Measurements from ENCODE around the gene ZNF783. TPM values are rescaled to one million over a fixed set of nuclear protein-coding genes. Genes with fewer than 3 reads are reported as not detected.
"Not testable (repeated sequence)": the region's sequence is repeated elsewhere in the genome, so short reads cannot be mapped to it uniquely, and the experiment has no call there.

Gene ZNF783
- total and polyA plus RNA-seq, 10 donors: 7.7 to 24.8 (median 17.0) TPM

- peaks cover 0 to 5% (median 0%) of the 10 kb centered on the region in 8 donors for H3K9me3 ChIP-seq
- no peak overlapping the region for H3K27ac ChIP-seq
- peak; percentile 37 for DNase-seq
- intact Hi-C loops (cut with DNase I; ENCODE audit: low total_unique reads): no loop called here
- H3K27me3 ChIP-seq (replicated peaks in 1 of 7): no peaks in the 10 kb centered on the region
- TF ChIP-seq POLR2A (IDR thresholded peaks at IDR 0.05): no peak
- TF ChIP-seq, protein P1, sequence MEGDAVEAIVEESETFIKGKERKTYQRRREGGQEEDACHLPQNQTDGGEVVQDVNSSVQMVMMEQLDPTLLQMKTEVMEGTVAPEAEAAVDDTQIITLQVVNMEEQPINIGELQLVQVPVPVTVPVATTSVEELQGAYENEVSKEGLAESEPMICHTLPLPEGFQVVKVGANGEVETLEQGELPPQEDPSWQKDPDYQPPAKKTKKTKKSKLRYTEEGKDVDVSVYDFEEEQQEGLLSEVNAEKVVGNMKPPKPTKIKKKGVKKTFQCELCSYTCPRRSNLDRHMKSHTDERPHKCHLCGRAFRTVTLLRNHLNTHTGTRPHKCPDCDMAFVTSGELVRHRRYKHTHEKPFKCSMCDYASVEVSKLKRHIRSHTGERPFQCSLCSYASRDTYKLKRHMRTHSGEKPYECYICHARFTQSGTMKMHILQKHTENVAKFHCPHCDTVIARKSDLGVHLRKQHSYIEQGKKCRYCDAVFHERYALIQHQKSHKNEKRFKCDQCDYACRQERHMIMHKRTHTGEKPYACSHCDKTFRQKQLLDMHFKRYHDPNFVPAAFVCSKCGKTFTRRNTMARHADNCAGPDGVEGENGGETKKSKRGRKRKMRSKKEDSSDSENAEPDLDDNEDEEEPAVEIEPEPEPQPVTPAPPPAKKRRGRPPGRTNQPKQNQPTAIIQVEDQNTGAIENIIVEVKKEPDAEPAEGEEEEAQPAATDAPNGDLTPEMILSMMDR (IDR thresholded peaks at IDR 0.05 in 8 of 11, conservative IDR thresholded peaks at IDR 0.05 in 3 of 11): no peak
- no peaks in the 10 kb centered on the region for H3K4me1 ChIP-seq
- 61 to 93% (median 87%) methylated on average over 3 to 6 of the region's 6 CpGs for WGBS, 5 donors
- H3K4me3 ChIP-seq: no peak overlapping the region
- peaks cover 0 to 48% (median 34%) of the 10 kb centered on the region in 6 donors for H3K36me3 ChIP-seq
Observed at GRCh38 chr7:149226840-149227494, 35.0 kb upstream of the ZNF783 start.

DNA sequence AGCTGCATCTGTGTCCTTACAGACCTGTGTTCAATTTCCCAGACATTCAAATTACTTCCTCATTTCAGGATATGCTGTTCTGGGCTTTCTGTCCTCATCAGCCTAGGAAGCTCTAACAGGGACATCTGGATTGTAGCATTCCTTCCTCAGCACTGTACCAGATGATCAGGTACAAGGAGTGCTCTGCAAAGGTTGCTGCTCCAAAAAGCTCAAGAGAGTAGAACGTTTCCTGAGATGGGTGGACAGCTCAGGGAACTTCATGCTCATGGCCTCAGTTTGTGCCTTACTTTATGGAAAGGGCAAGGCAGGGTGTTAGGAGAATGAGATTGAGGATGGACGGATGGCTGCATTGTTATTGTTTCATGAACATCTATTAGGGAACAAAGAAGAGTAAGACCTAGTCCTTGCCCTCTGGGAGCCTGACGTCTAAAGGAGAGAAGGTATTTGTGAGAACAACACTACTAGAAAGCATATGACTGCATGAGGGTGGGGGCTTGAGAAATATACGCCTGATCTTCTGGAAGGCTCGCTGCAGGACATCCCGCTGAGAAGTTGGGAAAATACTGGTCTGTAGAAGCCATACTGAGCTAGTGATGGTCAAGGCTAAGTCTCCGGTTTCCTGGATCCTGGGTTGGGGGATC is 33.0 kb upstream of the ZNF783 start:
- no peak overlapping the region for H3K27ac ChIP-seq
- H3K9me3 ChIP-seq: peaks cover 0 to 5% (median 0%) of the 10 kb centered on the region in 8 donors
- TF ChIP-seq, protein P1 (IDR thresholded peaks at IDR 0.05 in 8 of 11, conservative IDR thresholded peaks at IDR 0.05 in 3 of 11): no peak
- TF ChIP-seq POLR2AphosphoS5 (IDR thresholded peaks at IDR 0.05) (peak in 1 of 3 donors; percentile 33), POLR2A (IDR thresholded peaks at IDR 0.05) (no peak)

GRCh38 chr7:149229526-149229925 is 32.5 kb upstream of the ZNF783 start:
- DNase-seq: peak; percentile 32
- TF ChIP-seq, protein P1 (IDR thresholded peaks at IDR 0.05 in 8 of 11, conservative IDR thresholded peaks at IDR 0.05 in 3 of 11): no peak
- TF ChIP-seq POLR2A (IDR thresholded peaks at IDR 0.05) (no peak), POLR2AphosphoS5 (IDR thresholded peaks at IDR 0.05) (no peak)
- peaks cover 0 to 21% (median 0%) of the 10 kb centered on the region in 7 donors for H3K27me3 ChIP-seq (replicated peaks in 1 of 7)
- H3K27ac ChIP-seq: no peak overlapping the region
- intact Hi-C loops (cut with DNase I; ENCODE audit: low total_unique reads): no loop called here
- peaks cover 0 to 22% (median 13%) of the 10 kb centered on the region in 6 donors for H3K36me3 ChIP-seq
- H3K9me3 ChIP-seq: no peaks in the 10 kb centered on the region
- WGBS, 5 donors: 58 to 76% (median 63%) methylated on average over 6 of the region's 6 CpGs
- H3K4me1 ChIP-seq: no peaks in the 10 kb centered on the region
- H3K4me3 ChIP-seq: no peak overlapping the region

More for the DNA sequence above, 33.0 kb upstream of the ZNF783 start:
- Histone ChIP-seq H3K4me3 (no peak overlapping the region), H3K36me3 (peaks cover 0 to 28% (median 19%) of the 10 kb centered on the region in 6 donors), H3K4me1 (no peaks in the 10 kb centered on the region), H3K27me3 (replicated peaks in 1 of 7) (peaks cover 0 to 15% (median 0%) of the 10 kb centered on the region in 7 donors)
- WGBS, 5 donors: 51 to 67% (median 60%) methylated on average over 7 of the region's 7 CpGs
- DNase-seq: no peak
- intact Hi-C loops (cut with DNase I; ENCODE audit: low total_unique reads): no loop called here

DNA sequence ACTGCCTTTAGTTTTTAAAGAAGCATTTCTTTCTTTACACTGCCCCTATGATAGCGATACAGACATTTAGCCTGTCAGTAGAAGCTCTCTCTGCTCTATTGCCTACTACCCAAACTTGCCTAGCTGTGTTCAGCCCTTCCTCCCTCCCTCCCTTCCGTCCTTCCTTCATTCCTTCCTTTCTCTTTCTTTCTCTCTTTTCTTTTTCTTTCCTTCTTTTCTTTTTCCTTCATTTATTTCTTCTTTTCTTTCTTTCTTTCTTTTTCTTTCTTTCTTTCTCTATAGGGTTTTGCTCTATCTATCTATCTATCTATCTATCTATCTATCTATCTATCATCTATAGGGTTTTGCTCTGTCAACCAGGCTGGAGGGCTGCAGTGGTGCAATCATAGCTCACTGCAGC is 29.6 kb upstream of the ZNF783 start:
- Histone ChIP-seq H3K27ac (no peak overlapping the region), H3K4me3 (no peak overlapping the region), H3K9me3 (no peaks in the 10 kb centered on the region), H3K36me3 (no peaks in the 10 kb centered on the region), H3K4me1 (no peaks in the 10 kb centered on the region), H3K27me3 (replicated peaks in 1 of 7) (peaks cover 0 to 35% (median 0%) of the 10 kb centered on the region in 7 donors)
- intact Hi-C loops (cut with DNase I; ENCODE audit: low total_unique reads): no loop called here
- TF ChIP-seq POLR2A (IDR thresholded peaks at IDR 0.05) (no peak), POLR2AphosphoS5 (IDR thresholded peaks at IDR 0.05) (no peak)
- TF ChIP-seq, protein P1 (IDR thresholded peaks at IDR 0.05 in 8 of 11, conservative IDR thresholded peaks at IDR 0.05 in 3 of 11): no peak
- DNase-seq: no peak
- 71 to 87% (median 80%) methylated on average over 2 of the region's 2 CpGs for WGBS, 5 donors

DNA sequence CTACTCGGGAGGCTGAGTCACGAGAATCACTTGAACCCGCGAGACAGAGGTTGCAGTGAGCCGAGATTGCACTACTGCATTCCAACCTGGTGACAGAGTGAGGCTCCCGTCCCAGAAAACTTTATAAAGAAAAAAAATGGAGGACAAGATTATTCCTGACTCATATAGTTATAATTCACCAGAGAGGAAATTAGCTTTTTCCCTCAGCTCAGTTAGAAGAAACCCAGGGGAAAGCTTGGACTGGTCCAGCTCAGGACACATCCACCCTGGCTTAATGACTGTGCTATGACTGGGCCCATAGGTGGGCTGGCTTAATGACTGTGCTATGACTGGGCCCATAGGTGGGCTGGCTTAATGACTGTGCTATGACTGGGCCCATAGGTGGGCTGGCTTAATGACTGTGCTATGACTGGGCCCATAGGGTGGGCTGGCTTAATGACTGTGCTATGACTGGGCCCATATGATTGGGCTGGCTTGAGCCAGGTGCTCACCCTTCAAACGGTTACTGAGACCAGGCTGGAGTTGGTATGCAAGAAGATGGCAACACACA is 28.3 kb upstream of the ZNF783 start:
- H3K27ac ChIP-seq; H3K4me3 ChIP-seq; DNase-seq; H3K36me3 ChIP-seq; H3K4me1 ChIP-seq; H3K9me3 ChIP-seq; intact Hi-C loops (cut with DNase I; ENCODE audit: low total_unique reads): not testable (repeated sequence)
- WGBS, 5 donors: 80 to 94% (median 87%) methylated on average over 7 of the region's 7 CpGs
- peaks cover 0 to 35% (median 0%) of the 10 kb centered on the region in 7 donors for H3K27me3 ChIP-seq (replicated peaks in 1 of 7)

Data from spleen (tissue), 11 donors.